ENCODE measurements around the gene PLIN1.

The PLIN1 gene

GRCh38 chr15:89621547-89621946, 57.6 kb downstream of the PLIN1 start:
- no peak for DNase-seq (ENCODE audit: low read depth)
- H3K4me3 ChIP-seq (ENCODE audit: low read depth, low read length), result no peak overlapping the region
- TF ChIP-seq CTCF (IDR thresholded peaks at IDR 0.05; ENCODE audit: insufficient read depth, low read depth, low read length, missing control alignments), result no peak

- no peak for DNase-seq (ENCODE audit: low read depth)
- TF ChIP-seq CTCF (IDR thresholded peaks at IDR 0.05; ENCODE audit: insufficient read depth, low read depth, low read length, missing control alignments), result no peak
- no peak overlapping the region for H3K4me3 ChIP-seq (ENCODE audit: low read depth, low read length)
Measured at GRCh38 chr15:89616228-89616627, 62.9 kb downstream of the PLIN1 start.

GRCh38 chr15:89615135-89615534, 64.0 kb downstream of the PLIN1 start:
- H3K4me3 ChIP-seq (ENCODE audit: low read depth, low read length), result no peak overlapping the region
- no peak for TF ChIP-seq CTCF (IDR thresholded peaks at IDR 0.05; ENCODE audit: insufficient read depth, low read depth, low read length, missing control alignments)
- DNase-seq (ENCODE audit: low read depth), result no peak
